ENCODE data around the gene ALB.

The ALB gene

GRCh38 chr4:73406548-73406875, 2.4 kb downstream of the ALB start:
- Histone ChIP-seq H3K9me3 (replicated peaks in 1 of 11) (no peaks in the 10 kb centered on the region), H3K4me3 (no peak overlapping the region), H3K9ac (no peak overlapping the region), H3K4me1 (no peaks in the 10 kb centered on the region), H3K4me2 (no peak overlapping the region), H3K27ac (no peak overlapping the region), H3K27me3 (no peaks in the 10 kb centered on the region), H3K36me3 (no peaks in the 10 kb centered on the region), H4K20me1 (no peaks in the 10 kb centered on the region)
- no peak for TF ChIP-seq Cebpa-rat (IDR thresholded peaks at IDR 0.05)

DNA sequence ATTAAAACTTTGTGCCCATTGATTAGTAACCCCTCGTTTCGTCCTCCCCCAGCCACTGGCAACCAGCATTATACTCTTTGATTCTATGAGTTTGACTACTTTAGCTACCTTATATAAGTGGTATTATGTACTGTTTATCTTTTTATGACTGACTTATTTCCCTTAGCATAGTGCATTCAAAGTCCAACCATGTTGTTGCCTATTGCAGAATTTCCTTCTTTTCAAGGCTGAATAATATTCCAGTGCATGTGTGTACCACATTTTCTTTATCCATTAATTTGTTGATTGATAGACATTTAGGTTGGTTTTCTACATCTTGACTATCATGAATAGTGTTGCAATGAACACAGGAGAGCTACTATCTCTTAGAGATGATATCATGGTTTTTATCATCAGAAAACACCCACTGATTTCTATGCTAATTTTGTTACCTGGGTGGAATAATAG, 3.2 kb downstream of the ALB start:
- Histone ChIP-seq H3K4me3 (no peak overlapping the region), H3K4me2 (no peak overlapping the region), H3K4me1 (no peaks in the 10 kb centered on the region), H3K9me3 (replicated peaks in 1 of 11) (no peaks in the 10 kb centered on the region), H4K20me1 (no peaks in the 10 kb centered on the region), H3K27me3 (no peaks in the 10 kb centered on the region), H3K36me3 (no peaks in the 10 kb centered on the region), H3K27ac (no peak overlapping the region), H3K9ac (no peak overlapping the region)
- TF ChIP-seq Cebpa-rat (IDR thresholded peaks at IDR 0.05) = no peak

DNA sequence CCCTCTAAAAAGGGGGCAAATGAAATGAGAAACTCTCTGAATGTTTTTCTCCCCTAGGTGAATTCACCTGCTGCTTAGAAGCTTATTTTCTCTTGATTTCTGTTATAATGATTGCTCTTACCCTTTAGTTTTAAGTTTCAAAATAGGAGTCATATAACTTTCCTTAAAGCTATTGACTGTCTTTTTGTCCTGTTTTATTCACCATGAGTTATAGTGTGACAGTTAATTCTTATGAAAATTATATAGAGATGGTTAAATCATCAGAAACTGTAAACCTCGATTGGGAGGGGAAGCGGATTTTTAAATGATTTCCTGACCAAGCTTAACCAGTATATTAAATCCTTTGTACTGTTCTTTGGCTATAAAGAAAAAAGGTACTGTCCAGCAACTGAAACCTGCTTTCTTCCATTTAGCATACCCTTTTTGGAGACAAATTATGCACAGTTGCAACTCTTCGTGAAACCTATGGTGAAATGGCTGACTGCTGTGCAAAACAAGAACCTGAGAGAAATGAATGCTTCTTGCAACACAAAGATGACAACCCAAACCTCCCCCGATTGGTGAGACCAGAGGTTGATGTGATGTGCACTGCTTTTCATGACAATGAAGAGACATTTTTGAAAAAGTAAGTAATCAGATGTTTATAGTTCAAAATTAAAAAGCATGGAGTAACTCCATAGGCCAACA, 4.2 kb downstream of the ALB start:
- no peak for TF ChIP-seq Cebpa-rat (IDR thresholded peaks at IDR 0.05)
- Histone ChIP-seq H3K4me1 (no peaks in the 10 kb centered on the region), H3K27me3 (no peaks in the 10 kb centered on the region), H3K36me3 (no peaks in the 10 kb centered on the region), H3K27ac (no peak overlapping the region), H3K9me3 (replicated peaks in 1 of 11) (no peaks in the 10 kb centered on the region), H3K4me2 (no peak overlapping the region), H3K9ac (no peak overlapping the region), H4K20me1 (no peaks in the 10 kb centered on the region), H3K4me3 (no peak overlapping the region)

GRCh38 chr4:73409012-73409862, 5.2 kb downstream of the ALB start:
- Histone ChIP-seq H3K27me3 (no peaks in the 10 kb centered on the region), H3K27ac (no peak overlapping the region), H3K36me3 (no peaks in the 10 kb centered on the region), H3K9me3 (replicated peaks in 1 of 11) (no peaks in the 10 kb centered on the region), H3K4me3 (no peak overlapping the region), H3K4me1 (no peaks in the 10 kb centered on the region), H3K9ac (no peak overlapping the region), H3K4me2 (no peak overlapping the region), H4K20me1 (no peaks in the 10 kb centered on the region)
- TF ChIP-seq Cebpa-rat (IDR thresholded peaks at IDR 0.05) = no peak

DNA sequence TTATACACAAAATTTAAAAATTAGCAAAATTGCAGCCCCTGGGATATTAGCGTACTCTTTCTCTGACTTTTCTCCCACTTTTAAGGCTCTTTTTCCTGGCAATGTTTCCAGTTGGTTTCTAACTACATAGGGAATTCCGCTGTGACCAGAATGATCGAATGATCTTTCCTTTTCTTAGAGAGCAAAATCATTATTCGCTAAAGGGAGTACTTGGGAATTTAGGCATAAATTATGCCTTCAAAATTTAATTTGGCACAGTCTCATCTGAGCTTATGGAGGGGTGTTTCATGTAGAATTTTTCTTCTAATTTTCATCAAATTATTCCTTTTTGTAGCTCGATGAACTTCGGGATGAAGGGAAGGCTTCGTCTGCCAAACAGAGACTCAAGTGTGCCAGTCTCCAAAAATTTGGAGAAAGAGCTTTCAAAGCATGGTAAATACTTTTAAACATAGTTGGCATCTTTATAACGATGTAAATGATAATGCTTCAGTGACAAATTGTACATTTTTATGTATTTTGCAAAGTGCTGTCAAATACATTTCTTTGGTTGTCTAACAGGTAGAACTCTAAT, 6.0 kb downstream of the ALB start:
- Histone ChIP-seq H3K4me2 (no peak overlapping the region), H3K27me3 (no peaks in the 10 kb centered on the region), H3K36me3 (no peaks in the 10 kb centered on the region), H3K27ac (no peak overlapping the region), H4K20me1 (no peaks in the 10 kb centered on the region), H3K4me1 (no peaks in the 10 kb centered on the region), H3K9ac (no peak overlapping the region), H3K4me3 (no peak overlapping the region), H3K9me3 (replicated peaks in 1 of 11) (no peaks in the 10 kb centered on the region)
- TF ChIP-seq Cebpa-rat (IDR thresholded peaks at IDR 0.05) = no peak

- Histone ChIP-seq H3K36me3 (no peaks in the 10 kb centered on the region), H4K20me1 (no peaks in the 10 kb centered on the region), H3K27me3 (no peaks in the 10 kb centered on the region), H3K9me3 (replicated peaks in 1 of 11) (no peaks in the 10 kb centered on the region), H3K4me2 (no peak overlapping the region), H3K27ac (no peak overlapping the region), H3K9ac (no peak overlapping the region), H3K4me3 (no peak overlapping the region), H3K4me1 (no peaks in the 10 kb centered on the region)
- TF ChIP-seq Cebpa-rat (IDR thresholded peaks at IDR 0.05) = no peak
These were observed 7.0 kb downstream of the ALB start for GRCh38 chr4:73410916-73411730.

- Histone ChIP-seq H3K27me3 (no peaks in the 10 kb centered on the region), H3K36me3 (no peaks in the 10 kb centered on the region)
- TF ChIP-seq Cebpa-rat (IDR thresholded peaks at IDR 0.05) = no peak
These were observed 7.8 kb downstream of the ALB start for GRCh38 chr4:73411731-73412414.

GRCh38 chr4:73413294-73413755, 9.2 kb downstream of the ALB start:
- H4K20me1 ChIP-seq = no peaks in the 10 kb centered on the region
- no peaks in the 10 kb centered on the region for H3K9me3 ChIP-seq (replicated peaks in 1 of 11)
- no peak overlapping the region for H3K4me2 ChIP-seq
- H3K9ac ChIP-seq = no peak overlapping the region
- H3K36me3 ChIP-seq = no peaks in the 10 kb centered on the region
- no peaks in the 10 kb centered on the region for H3K4me1 ChIP-seq
- no peak for TF ChIP-seq Cebpa-rat (IDR thresholded peaks at IDR 0.05)
- no peak overlapping the region for H3K4me3 ChIP-seq
- H3K27ac ChIP-seq = no peak overlapping the region
- no peaks in the 10 kb centered on the region for H3K27me3 ChIP-seq

More at GRCh38 chr4:73411731-73412414, 7.8 kb downstream of the ALB start:
- H4K20me1 ChIP-seq = no peaks in the 10 kb centered on the region
- no peak overlapping the region for H3K4me3 ChIP-seq
- H3K27ac ChIP-seq = no peak overlapping the region
- H3K9me3 ChIP-seq (replicated peaks in 1 of 11) = no peaks in the 10 kb centered on the region
- no peak overlapping the region for H3K4me2 ChIP-seq
- no peak overlapping the region for H3K9ac ChIP-seq
- no peaks in the 10 kb centered on the region for H3K4me1 ChIP-seq

GRCh38 chr4:73414936-73415271, 10.8 kb downstream of the ALB start:
- Histone ChIP-seq H4K20me1 (no peaks in the 10 kb centered on the region), H3K27ac (no peak overlapping the region), H3K27me3 (no peaks in the 10 kb centered on the region), H3K9ac (no peak overlapping the region), H3K4me2 (no peak overlapping the region), H3K4me1 (no peaks in the 10 kb centered on the region), H3K36me3 (no peaks in the 10 kb centered on the region), H3K4me3 (no peak overlapping the region), H3K9me3 (replicated peaks in 1 of 11) (no peaks in the 10 kb centered on the region)
- TF ChIP-seq Cebpa-rat (IDR thresholded peaks at IDR 0.05) = no peak
